Activated CD4-positive, alpha-beta T cell treated with anti-CD3 and anti-CD28 coated beads, Interleukin-2, amount 50 U/mL, for 48 hours (primary cell): ENCODE data around the gene HEPN1.

Experiments
- DNase-seq, 2 experiments: peaks; one replicate each; pipeline ENCODE4 v3.0.0-alpha.2; 2020

The HEPN1 gene

GRCh38 chr11:124918950-124919349, at the start of gene HEPN1:
TSS of gene HEPN1 (plus strand) at chr11:124919250.
- no peak for DNase-seq

DNA sequence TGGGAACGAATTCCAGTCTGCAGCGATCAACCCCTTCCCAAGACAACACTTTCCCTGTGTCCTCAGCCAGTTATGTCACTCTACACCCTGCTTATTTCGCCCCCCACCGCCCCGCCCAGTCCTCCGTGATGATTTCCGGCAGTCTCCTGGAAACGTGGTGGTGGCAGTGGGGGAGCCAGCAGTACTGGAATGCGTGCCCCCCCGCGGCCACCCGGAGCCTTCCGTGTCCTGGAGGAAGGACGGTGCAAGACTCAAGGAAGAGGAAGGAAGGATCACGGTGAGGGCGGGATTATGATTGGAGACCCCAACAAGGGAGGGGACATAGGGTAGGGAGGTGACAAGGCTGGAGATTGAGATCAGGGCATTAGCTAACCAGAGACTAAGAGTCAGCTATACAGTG, 49.7 kb upstream of the HEPN1 start:
- no peak for DNase-seq

GRCh38 chr11:124869856-124870387, 49.1 kb upstream of the HEPN1 start:
- DNase-seq, result no peak

GRCh38 chr11:124870430-124870829, 48.6 kb upstream of the HEPN1 start:
- no peak for DNase-seq

DNA sequence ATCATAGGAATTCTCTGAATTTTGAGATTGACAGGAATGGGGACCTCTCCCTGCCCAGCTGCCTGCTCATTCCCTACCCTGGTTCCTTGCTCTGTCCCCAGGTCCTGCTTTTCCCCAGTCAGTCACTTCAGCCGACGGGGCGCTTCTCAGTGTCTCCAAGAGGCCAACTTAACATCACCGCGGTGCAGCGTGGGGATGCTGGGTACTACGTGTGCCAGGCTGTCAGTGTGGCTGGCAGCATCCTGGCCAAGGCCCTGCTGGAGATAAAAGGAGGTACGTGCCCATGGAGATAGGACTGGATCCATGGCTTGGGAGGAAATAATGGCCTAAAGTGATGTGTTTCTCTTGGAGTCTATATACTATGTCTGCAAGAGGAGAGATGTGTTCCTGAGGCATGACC, 46.8 kb upstream of the HEPN1 start:
- DNase-seq, result no peak

GRCh38 chr11:124872741-124873140, 46.3 kb upstream of the HEPN1 start:
- no peak for DNase-seq

DNA sequence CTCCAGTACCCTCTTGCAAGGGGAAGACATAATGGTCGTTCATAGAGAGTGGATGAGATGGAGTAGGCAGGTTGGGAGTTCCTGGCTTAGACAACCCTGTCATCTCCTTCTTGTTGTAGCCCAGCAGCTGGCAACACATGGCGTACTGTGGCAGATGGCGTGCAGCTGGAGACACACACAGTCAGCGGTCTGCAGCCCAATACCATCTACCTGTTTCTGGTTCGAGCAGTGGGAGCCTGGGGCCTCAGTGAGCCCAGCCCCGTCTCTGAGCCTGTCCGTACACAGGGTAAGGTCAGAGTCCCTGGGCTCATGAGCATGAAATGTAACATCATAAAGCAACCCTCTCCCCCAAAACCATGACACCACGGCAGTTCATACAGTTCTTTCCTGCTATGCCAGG, 45.1 kb upstream of the HEPN1 start:
- no peak for DNase-seq

DNA sequence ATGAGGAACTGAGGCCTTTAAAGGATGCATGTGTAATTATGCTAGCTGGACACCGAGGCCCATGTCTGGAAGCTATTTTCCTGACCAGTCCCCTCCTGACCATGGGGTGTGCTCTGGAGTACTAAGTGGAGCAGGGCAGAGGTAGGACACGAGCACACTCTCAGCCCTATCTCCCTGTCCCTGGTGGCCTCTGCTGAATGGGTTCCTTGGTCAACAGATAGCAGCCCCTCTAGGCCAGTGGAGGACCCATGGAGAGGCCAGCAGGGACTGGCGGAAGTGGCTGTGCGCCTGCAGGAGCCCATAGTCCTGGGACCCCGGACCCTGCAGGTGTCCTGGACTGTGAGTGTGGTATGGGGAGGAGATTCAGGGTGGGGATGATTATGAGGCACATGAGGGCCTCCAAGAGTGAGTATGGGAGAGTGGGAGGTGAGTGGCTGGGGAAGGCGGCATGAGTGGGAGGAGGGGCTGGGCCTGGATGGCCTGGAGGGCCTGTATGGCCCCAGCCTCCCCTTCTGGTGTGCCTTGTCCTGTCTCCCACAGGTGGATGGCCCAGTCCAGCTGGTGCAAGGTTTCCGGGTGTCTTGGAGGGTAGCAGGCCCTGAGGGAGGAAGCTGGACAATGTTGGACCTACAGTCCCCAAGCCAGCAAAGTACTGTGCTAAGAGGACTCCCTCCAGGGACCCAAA, 44.3 kb upstream of the HEPN1 start:
- no peak for DNase-seq

DNA sequence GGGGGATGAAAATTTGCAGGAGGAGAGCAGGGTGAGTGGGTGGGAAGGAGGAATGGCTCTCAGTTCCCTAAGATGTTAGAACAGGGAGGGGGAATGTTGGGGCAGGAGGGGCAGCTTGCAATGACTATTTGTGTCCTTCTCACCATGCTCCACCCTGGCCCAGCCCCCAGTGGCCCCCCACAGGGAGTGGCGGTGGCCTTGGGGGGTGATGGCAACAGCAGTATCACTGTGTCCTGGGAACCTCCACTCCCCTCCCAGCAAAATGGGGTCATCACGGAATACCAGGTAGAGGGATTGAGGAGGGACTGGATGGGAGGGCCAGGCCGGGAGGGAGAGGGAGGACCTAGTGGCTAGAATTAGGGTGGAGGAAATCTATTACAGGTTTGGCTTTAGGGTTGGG, 43.6 kb upstream of the HEPN1 start:
- DNase-seq, result no peak

DNA sequence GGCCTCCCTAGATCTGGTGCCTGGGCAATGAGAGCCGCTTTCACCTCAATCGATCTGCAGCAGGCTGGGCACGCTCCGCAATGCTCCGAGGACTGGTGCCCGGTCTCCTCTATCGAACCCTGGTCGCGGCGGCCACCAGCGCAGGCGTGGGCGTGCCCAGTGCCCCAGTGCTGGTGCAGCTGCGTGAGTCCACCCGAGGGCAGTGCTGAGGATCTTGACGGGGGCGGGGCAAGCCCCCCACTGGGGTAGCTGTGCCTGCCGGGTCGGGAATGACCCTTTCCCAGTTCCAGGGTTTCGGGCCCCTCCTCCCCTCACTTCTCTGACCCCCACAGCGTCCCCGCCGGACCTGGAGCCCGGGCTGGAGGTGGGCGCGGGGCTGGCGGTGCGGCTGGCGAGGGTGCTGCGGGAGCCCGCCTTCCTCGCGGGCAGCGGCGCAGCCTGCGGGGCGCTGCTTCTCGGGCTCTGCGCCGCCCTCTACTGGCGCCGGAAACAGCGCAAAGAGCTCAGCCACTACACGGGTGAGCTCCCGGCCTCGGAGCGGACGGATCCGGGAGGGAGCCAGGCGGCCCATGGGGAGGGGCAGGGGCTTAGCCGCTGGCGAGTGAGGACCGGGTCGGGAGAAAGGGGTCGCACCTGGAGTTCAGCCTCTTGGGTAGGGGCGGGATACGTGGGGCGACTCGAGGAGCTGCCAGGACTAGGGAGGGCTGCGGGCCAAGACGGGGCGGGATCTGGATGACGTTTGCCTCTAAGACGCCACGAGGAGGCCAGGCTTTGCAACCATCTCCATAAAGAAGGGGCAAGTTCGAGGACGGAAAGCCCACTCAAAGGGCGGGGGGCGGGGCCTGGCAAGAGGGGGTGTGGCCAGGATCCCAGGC, 42.9 kb upstream of the HEPN1 start:
- DNase-seq, result peak; percentile 78 to 83

GRCh38 chr11:124876818-124877630, 42.0 kb upstream of the HEPN1 start:
- no peak for DNase-seq

DNA sequence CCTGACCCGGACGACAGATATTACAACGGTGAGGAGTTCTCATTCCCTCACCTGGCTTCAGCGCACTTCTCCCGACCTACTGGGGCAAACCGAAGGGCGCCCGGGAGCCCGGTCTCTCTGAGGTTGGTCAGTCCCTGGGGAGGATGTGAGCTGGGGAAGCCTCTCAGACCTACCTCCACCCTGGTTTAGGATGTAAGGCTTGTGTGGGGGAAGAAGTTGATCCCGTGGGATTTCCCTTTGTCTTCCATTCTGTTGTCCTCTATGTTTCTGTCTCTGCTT, 41.5 kb upstream of the HEPN1 start:
- no peak for DNase-seq

GRCh38 chr11:124877910-124878758, 40.9 kb upstream of the HEPN1 start:
- no peak for DNase-seq

GRCh38 chr11:124878759-124879492, 40.1 kb upstream of the HEPN1 start:
- DNase-seq, result no peak

- no peak for DNase-seq
These were observed 39.4 kb upstream of the HEPN1 start for GRCh38 chr11:124879493-124880289.

- no peak for DNase-seq
These were observed 38.8 kb upstream of the HEPN1 start for GRCh38 chr11:124880290-124880611.

- DNase-seq, result no peak
These were observed 38.1 kb upstream of the HEPN1 start for GRCh38 chr11:124880958-124881357.

- DNase-seq, result no peak
These were observed 36.5 kb upstream of the HEPN1 start for GRCh38 chr11:124882339-124883071.

DNA sequence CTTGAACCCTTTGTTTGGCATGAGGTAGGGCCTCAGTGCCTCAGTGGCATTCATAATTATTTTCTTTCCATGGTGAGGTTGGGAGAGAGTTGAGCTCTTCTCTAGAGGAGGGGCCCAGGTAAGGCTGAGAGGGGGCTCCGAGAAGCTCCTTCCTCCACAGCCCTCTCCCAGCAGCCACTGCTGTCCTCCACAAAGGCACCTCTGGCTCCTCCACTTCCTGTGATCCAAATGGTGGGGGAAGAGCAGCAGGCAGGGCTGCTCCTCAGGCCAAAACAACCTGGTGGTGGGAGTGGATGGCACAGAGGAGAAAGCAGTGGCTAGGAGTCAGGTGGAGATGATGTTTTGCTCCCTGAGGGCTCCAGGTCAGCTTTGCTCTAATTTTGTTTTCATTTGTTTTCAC, 34.7 kb upstream of the HEPN1 start:
- DNase-seq, result no peak

- no peak for DNase-seq
These were observed 34.1 kb upstream of the HEPN1 start for GRCh38 chr11:124884869-124885479.
